Suprapubic skin (tissue), 4 donors: ENCODE results near the gene BCKDK. TPM values are rescaled to one million over a fixed set of nuclear protein-coding genes. Genes with fewer than 3 reads are reported as not detected.
A peak's percentile ranks its signal among the peaks of the same experiment; 100 is the strongest.

Experiments used
- DNase-seq, 2 donors: peaks; one replicate each; pipeline ENCODE4 v3.0.0-alpha.2; 2019; ENCODE audit warnings: low spot score in 2 of 2
- H3K27ac ChIP-seq: fragments of 200-600 bp; sonication (generic); one replicate; pipeline ENCODE4 v1.5.1; 2019
- H3K27me3 ChIP-seq: fragments of 200-600 bp; sonication (generic); one replicate; pipeline ENCODE4 v1.5.1; 2019
- H3K36me3 ChIP-seq: fragments of 200-600 bp; sonication (generic); one replicate; pipeline ENCODE4 v1.5.1; 2019
- H3K4me1 ChIP-seq: fragments of 200-600 bp; sonication (generic); one replicate; pipeline ENCODE4 v1.5.1; 2019
- H3K4me3 ChIP-seq: fragments of 200-600 bp; sonication (generic); one replicate; pipeline ENCODE4 v1.5.1; 2019; ENCODE audit warnings: mild to moderate bottlenecking
- H3K9me3 ChIP-seq: fragments of 200-600 bp; sonication (generic); one replicate; pipeline ENCODE4 v1.5.1; 2019
- EP300 ChIP-seq: sonication (generic); formaldehyde crosslinking; IDR thresholded peaks from one replicate; pipeline ENCODE4 v1.6.1; 2017; ENCODE audit warnings: antibody characterized with exemption
- POLR2A ChIP-seq, 2 donors: fragments of 450-650 bp; IDR thresholded peaks; one replicate each; pipeline ENCODE4 v1.6.1; 2017; ENCODE audit warnings: antibody characterized with exemption in 2 of 2, mild to moderate bottlenecking in 2 of 2, moderate library complexity in 2 of 2
- POLR2AphosphoS5 ChIP-seq, 3 donors: sonication (generic); formaldehyde crosslinking; IDR thresholded peaks; one replicate each; pipeline ENCODE4 v1.6.1; 2017; ENCODE audit warnings: antibody characterized with exemption in 3 of 3
- WGBS: methylation state at CpG from one replicate; pipeline ENCODE4 v1.1.5; 2018; 5-methylcytosine and 5-hydroxymethylcytosine counted together
- total RNA-seq, 4 donors: library from RNA; depleted of rRNA; stranded (reverse); fragments of >200 nt; gene quantifications; one replicate each; pipeline ENCODE4 v1.1.0, GENCODE V29; 2016
- TF ChIP-seq, protein P1 (sequence below), 2 donors: fragments of 200-600 bp in 1 of 2; fragments of 450-650 bp in 1 of 2; sonication (generic) in 1 of 2; IDR thresholded peaks; one replicate each; pipeline ENCODE4 v1.5.1; 2016 to 2019; ENCODE audit warnings: antibody characterized with exemption in 2 of 2, mild to moderate bottlenecking in 1 of 2, moderate library complexity in 1 of 2

BCKDK gene
- total RNA-seq, 4 donors from 2014 or later, result 51.0 to 63.2 (median 58.2) TPM

DNA sequence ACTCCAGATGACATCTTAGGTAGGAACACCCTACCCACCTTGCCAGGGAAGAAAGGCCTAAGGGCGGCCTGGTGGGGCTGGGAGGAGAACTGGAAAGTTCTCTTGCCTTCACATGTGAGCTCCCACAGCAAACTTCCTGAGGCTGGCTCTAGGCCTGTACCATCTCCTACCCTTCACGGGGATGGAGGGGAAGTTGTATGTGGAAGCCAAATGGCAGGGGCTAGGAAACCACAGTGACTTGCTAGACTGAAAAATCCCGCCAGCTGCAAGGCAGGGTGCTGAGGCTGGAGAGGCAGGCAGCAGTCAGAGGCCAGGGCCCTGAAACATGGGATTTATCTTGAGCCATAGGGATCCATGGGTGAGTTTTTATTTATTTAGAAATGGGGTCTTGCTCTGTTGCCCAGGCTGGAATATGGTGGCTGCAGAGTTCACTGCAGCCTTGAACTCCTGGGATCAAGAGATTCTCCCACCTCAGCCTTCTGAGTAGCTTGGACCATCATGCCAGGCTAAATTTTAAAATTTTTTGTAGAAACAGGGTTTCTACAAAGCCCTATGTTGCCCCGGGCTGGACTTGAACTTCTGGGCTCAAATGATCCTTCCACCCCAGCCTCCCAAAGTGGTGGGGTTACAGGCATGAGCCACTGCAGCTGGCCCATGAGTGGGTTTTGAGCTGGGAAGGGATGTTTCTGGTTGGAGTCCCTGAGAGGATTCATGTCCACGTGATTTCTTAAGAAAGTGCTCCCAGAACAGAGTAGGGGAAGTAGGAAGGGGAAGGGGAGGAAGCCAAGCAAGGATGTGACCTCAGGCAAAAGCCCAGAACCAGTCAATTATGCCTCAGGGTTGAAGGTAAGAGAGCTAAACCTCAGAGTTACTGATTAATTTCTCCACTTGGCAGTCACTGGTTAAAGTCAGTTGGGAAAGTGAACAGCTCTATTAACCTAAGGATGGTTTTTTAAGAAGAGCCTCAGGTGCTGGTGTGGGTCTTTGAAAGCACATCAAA is 5.2 kb downstream of the BCKDK start:
- H3K4me3 ChIP-seq, result no peak overlapping the region
- peak overlapping the region; percentile 57 for H3K27ac ChIP-seq
- TF ChIP-seq POLR2A (IDR thresholded peaks at IDR 0.05) (no peak), POLR2AphosphoS5 (IDR thresholded peaks at IDR 0.05) (no peak), EP300 (no peak)
- TF ChIP-seq, protein P1, sequence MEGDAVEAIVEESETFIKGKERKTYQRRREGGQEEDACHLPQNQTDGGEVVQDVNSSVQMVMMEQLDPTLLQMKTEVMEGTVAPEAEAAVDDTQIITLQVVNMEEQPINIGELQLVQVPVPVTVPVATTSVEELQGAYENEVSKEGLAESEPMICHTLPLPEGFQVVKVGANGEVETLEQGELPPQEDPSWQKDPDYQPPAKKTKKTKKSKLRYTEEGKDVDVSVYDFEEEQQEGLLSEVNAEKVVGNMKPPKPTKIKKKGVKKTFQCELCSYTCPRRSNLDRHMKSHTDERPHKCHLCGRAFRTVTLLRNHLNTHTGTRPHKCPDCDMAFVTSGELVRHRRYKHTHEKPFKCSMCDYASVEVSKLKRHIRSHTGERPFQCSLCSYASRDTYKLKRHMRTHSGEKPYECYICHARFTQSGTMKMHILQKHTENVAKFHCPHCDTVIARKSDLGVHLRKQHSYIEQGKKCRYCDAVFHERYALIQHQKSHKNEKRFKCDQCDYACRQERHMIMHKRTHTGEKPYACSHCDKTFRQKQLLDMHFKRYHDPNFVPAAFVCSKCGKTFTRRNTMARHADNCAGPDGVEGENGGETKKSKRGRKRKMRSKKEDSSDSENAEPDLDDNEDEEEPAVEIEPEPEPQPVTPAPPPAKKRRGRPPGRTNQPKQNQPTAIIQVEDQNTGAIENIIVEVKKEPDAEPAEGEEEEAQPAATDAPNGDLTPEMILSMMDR (IDR thresholded peaks at IDR 0.05), result no peak
- no peak for DNase-seq
- H3K9me3 ChIP-seq, result no peaks in the 10 kb centered on the region
- H3K4me1 ChIP-seq, result peaks cover 74% of the 10 kb centered on the region
- WGBS, result 48% methylated on average over 5 of the region's 5 CpGs
- H3K36me3 ChIP-seq, result peaks cover 34% of the 10 kb centered on the region
- H3K27me3 ChIP-seq, result no peaks in the 10 kb centered on the region

DNA sequence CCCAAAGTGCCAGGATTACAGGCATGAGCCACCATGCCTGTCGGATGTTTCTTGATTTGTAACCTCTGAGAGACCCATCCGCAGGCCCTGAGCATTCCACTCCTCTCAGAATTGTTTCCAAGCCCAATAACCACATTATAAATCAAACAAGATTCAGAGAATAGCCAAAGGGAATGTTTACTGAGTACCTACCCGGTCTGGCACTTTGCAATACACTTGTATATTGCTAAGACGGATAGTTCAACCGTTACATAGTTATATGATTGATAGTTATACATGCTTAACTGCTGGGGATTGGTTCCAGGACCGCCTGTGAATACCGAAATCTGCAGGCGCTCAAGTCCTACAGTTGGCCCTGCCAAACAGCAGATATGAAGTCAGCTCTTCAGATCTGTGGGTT is 6.3 kb downstream of the BCKDK start:
- H3K4me3 ChIP-seq, result no peak overlapping the region
- H3K27me3 ChIP-seq, result no peaks in the 10 kb centered on the region
- no peak for DNase-seq
- WGBS, result 28% methylated on average over 8 of the region's 8 CpGs
- peaks cover 74% of the 10 kb centered on the region for H3K4me1 ChIP-seq
- peak overlapping the region; percentile 57 for H3K27ac ChIP-seq
- H3K36me3 ChIP-seq, result peaks cover 34% of the 10 kb centered on the region
- no peaks in the 10 kb centered on the region for H3K9me3 ChIP-seq
- TF ChIP-seq EP300 (no peak), POLR2AphosphoS5 (IDR thresholded peaks at IDR 0.05) (no peak), POLR2A (IDR thresholded peaks at IDR 0.05) (no peak)
- TF ChIP-seq, protein P1 (IDR thresholded peaks at IDR 0.05), result no peak

DNA sequence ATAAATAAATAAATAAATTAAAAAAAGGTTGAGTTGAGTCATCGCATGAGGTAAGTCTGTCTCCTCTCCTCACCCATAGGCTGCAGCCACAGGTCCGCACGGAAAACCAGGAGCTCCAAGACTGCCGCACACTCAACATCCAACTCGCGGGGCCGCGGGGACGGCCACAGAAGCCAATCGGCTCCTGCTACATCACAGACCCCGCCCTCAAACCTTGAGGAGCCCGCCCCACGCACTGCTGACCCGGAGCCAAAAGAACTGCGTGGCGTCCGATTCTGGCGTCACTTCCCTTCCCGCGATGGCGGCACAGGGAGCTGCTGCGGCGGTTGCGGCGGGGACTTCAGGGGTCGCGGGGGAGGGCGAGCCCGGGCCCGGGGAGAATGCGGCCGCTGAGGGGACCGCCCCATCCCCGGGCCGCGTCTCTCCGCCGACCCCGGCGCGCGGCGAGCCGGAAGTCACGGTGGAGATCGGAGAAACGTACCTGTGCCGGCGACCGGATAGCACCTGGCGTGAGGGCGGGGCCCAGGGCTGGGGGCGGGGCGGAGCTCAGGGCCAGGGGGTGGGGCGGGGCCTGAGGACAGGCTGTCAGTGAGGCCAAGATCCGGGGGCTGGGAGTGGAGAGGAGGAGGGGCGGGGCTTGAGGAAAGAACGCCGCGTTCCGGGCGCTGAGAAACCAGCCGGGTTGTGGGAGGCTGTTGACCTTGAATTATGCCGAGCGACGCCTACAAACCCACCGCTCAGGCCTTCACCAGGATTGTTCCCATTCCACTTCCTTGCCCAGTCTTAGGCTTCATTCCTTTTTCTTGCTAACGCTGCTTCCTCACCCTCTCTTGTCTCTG is 9.4 kb downstream of the BCKDK start, which contains the start of gene KAT8:
KAT8 (plus strand) TSS at position 281 of the 839 bp plus-strand sequence; CDS start at position 299, 18 bp downstream.
- TF ChIP-seq EP300 (no peak), POLR2A (IDR thresholded peaks at IDR 0.05) (peak; percentile 24 to 82), POLR2AphosphoS5 (IDR thresholded peaks at IDR 0.05) (peak in 2 of 3 donors; percentile 58 to 72)
- TF ChIP-seq, protein P1 (IDR thresholded peaks at IDR 0.05), result no peak
- WGBS, result under 1% methylated on average over 30 of the region's 68 CpGs
- Histone ChIP-seq H3K27ac (peak within 1 kb of the TSS; percentile 99), H3K9me3 (no peaks in the 10 kb centered on the region), H3K4me3 (peak within 1 kb of the TSS; percentile 77), H3K36me3 (peaks cover 33% of the 10 kb centered on the region), H3K27me3 (no peaks in the 10 kb centered on the region), H3K4me1 (peaks cover 51% of the 10 kb centered on the region)
- peak; percentile 99 for DNase-seq

DNA sequence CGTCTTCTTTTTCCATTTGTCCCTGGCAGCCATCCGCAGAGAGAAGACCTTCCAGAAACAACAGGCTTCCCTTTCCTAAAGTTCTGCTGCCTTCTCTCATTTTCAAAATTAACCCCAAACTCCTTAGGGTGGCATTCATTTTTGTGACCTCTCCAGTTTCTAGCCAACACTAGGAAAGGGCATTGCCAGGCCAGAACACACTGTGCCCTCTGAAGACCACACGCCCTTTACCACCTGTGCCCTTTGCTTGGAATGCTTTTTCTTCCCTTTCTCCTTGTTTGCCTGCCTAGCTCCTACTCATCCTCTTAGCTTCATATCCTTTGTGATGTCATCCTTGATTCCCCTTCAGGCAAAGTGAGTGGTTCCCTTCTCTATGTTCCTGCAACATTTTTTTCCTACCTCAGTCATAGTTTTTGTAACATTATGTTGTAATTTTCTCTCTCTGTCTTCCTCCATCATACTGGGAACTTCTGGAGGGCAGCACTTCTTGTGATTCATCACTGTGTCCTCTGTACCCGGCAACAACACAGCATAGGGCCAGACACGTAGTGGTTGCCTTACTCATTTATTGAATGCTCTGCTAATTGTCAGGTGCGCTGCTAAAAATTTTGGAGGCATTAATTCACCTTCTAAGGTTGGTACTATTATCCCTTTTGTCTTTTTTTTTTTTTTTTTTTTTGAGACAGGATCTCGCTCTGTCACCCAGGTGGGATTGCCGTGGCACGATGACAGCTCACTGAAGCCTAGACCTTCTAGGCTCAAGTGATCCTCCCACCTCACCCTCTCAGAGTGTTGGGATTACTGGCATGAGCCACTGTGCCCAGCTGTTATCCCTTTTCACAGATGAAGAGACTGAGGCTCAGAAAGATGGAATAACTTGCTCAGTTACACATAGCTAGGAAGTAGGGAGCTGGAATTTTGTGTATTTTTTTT is 10.3 kb downstream of the BCKDK start:
- Histone ChIP-seq H3K36me3 (peaks cover 41% of the 10 kb centered on the region), H3K27me3 (no peaks in the 10 kb centered on the region), H3K27ac (peak overlapping the region; percentile 99), H3K4me1 (peaks cover 42% of the 10 kb centered on the region), H3K4me3 (peak overlapping the region; percentile 77), H3K9me3 (no peaks in the 10 kb centered on the region)
- no peak for DNase-seq
- TF ChIP-seq POLR2AphosphoS5 (IDR thresholded peaks at IDR 0.05), result peak in 1 of 3 donors; percentile 5
- TF ChIP-seq, protein P1 (IDR thresholded peaks at IDR 0.05), result no peak
- WGBS, result 48% methylated on average over 9 of the region's 9 CpGs
